Endothelial cell of umbilical vein (primary cell): ENCODE measurements around the gene CCNYL1.

Experiments used
- FOS ChIP-seq: IDR thresholded peaks from 2 replicates; pipeline ENCODE4 v1.6.1; 2011; ENCODE audit warnings: mild to moderate bottlenecking, low read length, moderate library complexity, borderline replicate concordance; ENCODE audit not compliant: insufficient read depth
- POLR2A ChIP-seq: IDR thresholded peaks from 2 replicates; pipeline ENCODE4 v1.6.1; 2012; ENCODE audit warnings: low read depth, mild to moderate bottlenecking, control low read depth, low read length

GRCh38 chr2:207760453-207760852 lies 49.0 kb downstream of the CCNYL1 start:
- TF ChIP-seq FOS, result no peak
- TF ChIP-seq POLR2A, result no peak
